HepG2 (cell line): ENCODE measurements around the gene NCAPG. TPM values are rescaled to one million over a fixed set of nuclear protein-coding genes. Genes with fewer than 3 reads are reported as not detected.

Source experiments
- ARNT2 ChIP-seq: sonication (generic); formaldehyde crosslinking; IDR thresholded peaks from 2 replicates; pipeline ENCODE4 v1.8.0; 2022; ENCODE audit warnings: mild to moderate bottlenecking, low read depth, missing genetic modification reagents, moderate library complexity
- ATF2 ChIP-seq: sonication (generic); formaldehyde crosslinking; IDR thresholded peaks from 2 replicates; pipeline ENCODE4 v1.4.0; 2020; ENCODE audit warnings: missing genetic modification reagents
- BRD4 ChIP-seq: sonication (generic); formaldehyde crosslinking; IDR thresholded peaks from 2 replicates; pipeline ENCODE4 v1.4.0; 2020; ENCODE audit warnings: missing genetic modification reagents
- BRF2 ChIP-seq: sonication (generic); formaldehyde crosslinking; IDR thresholded peaks from 2 replicates; pipeline ENCODE4 v1.8.1; 2022; ENCODE audit warnings: mild to moderate bottlenecking, missing genetic modification reagents
- GPN1 ChIP-seq: sonication (generic); formaldehyde crosslinking; IDR thresholded peaks from 2 replicates; pipeline ENCODE4 v1.5.1; 2020; ENCODE audit warnings: missing genetic modification reagents, borderline replicate concordance
- HNRNPH1 ChIP-seq: fragments of 200-400 bp; formaldehyde crosslinking; optimal IDR thresholded peaks from 2 replicates; pipeline ENCODE3; 2017; ENCODE audit warnings: mild to moderate bottlenecking, low read depth, low read length
- HNRNPUL1 ChIP-seq: fragments of 200-400 bp; formaldehyde crosslinking; IDR thresholded peaks from 2 replicates; pipeline ENCODE4 v1.6.1; 2017; ENCODE audit warnings: low read depth, mild to moderate bottlenecking, low read length, moderate library complexity
- KMT2A ChIP-seq: sonication (generic); formaldehyde crosslinking; IDR thresholded peaks from 2 replicates; pipeline ENCODE4 v1.4.0; 2020; ENCODE audit warnings: missing genetic modification reagents
- NBN ChIP-seq: fragments of 450-650 bp; conservative IDR thresholded peaks from 2 replicates; pipeline ENCODE4 v1.6.1; 2017
- PHF8 ChIP-seq: sonication (generic); formaldehyde crosslinking; IDR thresholded peaks from 2 replicates; pipeline ENCODE4 v1.5.0; 2020; ENCODE audit warnings: missing genetic modification reagents
- PRPF4 ChIP-seq: fragments of 200-400 bp; formaldehyde crosslinking; IDR thresholded peaks from 2 replicates; pipeline ENCODE4 v1.6.1; 2016; ENCODE audit warnings: low read length, low read depth; ENCODE audit not compliant: poor library complexity, severe bottlenecking
- RARA ChIP-seq: IDR thresholded peaks from 2 replicates; pipeline ENCODE4 v1.6.1; 2016; ENCODE audit warnings: missing genetic modification reagents, missing compliant biosample characterization
- SP4 ChIP-seq: sonication (generic); formaldehyde crosslinking; IDR thresholded peaks from 2 replicates; pipeline ENCODE4 v1.8.1; 2023; ENCODE audit warnings: mild to moderate bottlenecking, missing genetic modification reagents
- SRF ChIP-seq: IDR thresholded peaks from 2 replicates; pipeline ENCODE4 v1.6.1; 2011; ENCODE audit warnings: mild to moderate bottlenecking, low read depth, low read length, moderate library complexity
- SRSF4 ChIP-seq: fragments of 200-400 bp; formaldehyde crosslinking; IDR thresholded peaks from one replicate; pipeline ENCODE4 v1.6.1; 2018; ENCODE audit warnings: mild to moderate bottlenecking, low read depth, low read length, moderate library complexity; ENCODE audit not compliant: poor library complexity, severe bottlenecking
- SYNCRIP ChIP-seq: fragments of 200-400 bp; formaldehyde crosslinking; IDR thresholded peaks from 2 replicates; pipeline ENCODE4 v1.6.1; 2018; ENCODE audit warnings: mild to moderate bottlenecking, low read depth, low read length; ENCODE audit not compliant: insufficient read depth
- ZBTB20 ChIP-seq: sonication (generic); formaldehyde crosslinking; IDR thresholded peaks from 2 replicates; pipeline ENCODE4 v1.8.1; 2023; ENCODE audit warnings: missing genetic modification reagents, low read depth, mild to moderate bottlenecking, borderline replicate concordance
- ZBTB26 ChIP-seq: IDR thresholded peaks from 2 replicates; pipeline ENCODE4 v1.6.1; 2016; ENCODE audit warnings: missing compliant biosample characterization, missing genetic modification reagents, borderline replicate concordance
- ZNF101 ChIP-seq: sonication (generic); formaldehyde crosslinking; IDR thresholded peaks from 2 replicates; pipeline ENCODE4 v1.4.0; 2020; ENCODE audit warnings: mild to moderate bottlenecking, low read depth, missing genetic modification reagents, borderline replicate concordance
- ZNF225 ChIP-seq: sonication (generic); formaldehyde crosslinking; IDR thresholded peaks from 2 replicates; pipeline ENCODE4 v1.4.0; 2020; ENCODE audit warnings: mild to moderate bottlenecking, missing genetic modification reagents
- ZNF234 ChIP-seq: sonication (generic); formaldehyde crosslinking; conservative IDR thresholded peaks from 2 replicates; pipeline ENCODE4 v1.5.1; 2020; ENCODE audit warnings: mild to moderate bottlenecking, missing genetic modification reagents
- ZNF235 ChIP-seq: sonication (generic); formaldehyde crosslinking; IDR thresholded peaks from 2 replicates; pipeline ENCODE4 v1.8.1; 2023; ENCODE audit warnings: mild to moderate bottlenecking, missing genetic modification reagents, borderline replicate concordance
- ZNF34 ChIP-seq: sonication (generic); formaldehyde crosslinking; IDR thresholded peaks from 2 replicates; pipeline ENCODE4 v1.4.0; 2020; ENCODE audit warnings: mild to moderate bottlenecking, missing genetic modification reagents, borderline replicate concordance
- ZNF382 ChIP-seq: sonication (generic); formaldehyde crosslinking; IDR thresholded peaks from 2 replicates; pipeline ENCODE4 v1.5.0; 2020; ENCODE audit warnings: missing genetic modification reagents, mild to moderate bottlenecking, borderline replicate concordance
- ZNF550 ChIP-seq: sonication (generic); formaldehyde crosslinking; IDR thresholded peaks from 2 replicates; pipeline ENCODE4 v1.4.0; 2020; ENCODE audit warnings: mild to moderate bottlenecking, missing genetic modification reagents, borderline replicate concordance
- polyA plus RNA-seq, 8 experiments: library from polyadenylated mRNA; depleted of rRNA in 3 of 8; stranded (reverse) in 7 of 8; unstranded in 1 of 8; fragments of >200 nt; fragmentation: Illumina TruSeq in 4 of 8; extraction: Trizol in 4 of 8; gene quantifications; 2 replicates each; pipeline versions ENCODE4 v1.2.1 to v1.2.3, GENCODE V29; 2011 to 2016; ENCODE audit warnings: low read depth in 4 of 8, missing spikeins in 1 of 8, mixed read lengths in 1 of 8; ENCODE audit not compliant: insufficient read depth in 1 of 8
- total RNA-seq, 5 experiments: library from RNA; depleted of rRNA; stranded (reverse); fragments of >200 nt; fragmentation: Illumina TruSeq; extraction: Trizol; gene quantifications; 2 replicates each; pipeline ENCODE4 v1.2.3, GENCODE V29; 2016; ENCODE audit warnings: low read depth in 1 of 5
- TF ChIP-seq, protein P1 (sequence below): sonication (generic); formaldehyde crosslinking; IDR thresholded peaks from 2 replicates; pipeline ENCODE4 v1.5.0; 2020; ENCODE audit warnings: missing genetic modification reagents

NCAPG gene
- total and polyA plus RNA-seq, 2 of the 13 experiments (the other 11 are each of a cell fraction or from before 2014, with no cell fraction given), result 14.8 to 61.9 TPM

- peak; percentile 33; the same call in 1 of the 2 replicates for TF ChIP-seq RARA
- no peak for TF ChIP-seq SRSF4
- peak; percentile 81; the same call in 1 of the 2 replicates for TF ChIP-seq ZNF235 (CRISPR knock-in tag)
- TF ChIP-seq SRF, result no peak
- peak; percentile 77 for TF ChIP-seq SP4 (CRISPR knock-in tag)
- TF ChIP-seq PRPF4, result no peak
- TF ChIP-seq HNRNPH1, result peak; percentile 58
- peak; percentile 99 for TF ChIP-seq ARNT2 (CRISPR knock-in tag)
- TF ChIP-seq, protein P1, sequence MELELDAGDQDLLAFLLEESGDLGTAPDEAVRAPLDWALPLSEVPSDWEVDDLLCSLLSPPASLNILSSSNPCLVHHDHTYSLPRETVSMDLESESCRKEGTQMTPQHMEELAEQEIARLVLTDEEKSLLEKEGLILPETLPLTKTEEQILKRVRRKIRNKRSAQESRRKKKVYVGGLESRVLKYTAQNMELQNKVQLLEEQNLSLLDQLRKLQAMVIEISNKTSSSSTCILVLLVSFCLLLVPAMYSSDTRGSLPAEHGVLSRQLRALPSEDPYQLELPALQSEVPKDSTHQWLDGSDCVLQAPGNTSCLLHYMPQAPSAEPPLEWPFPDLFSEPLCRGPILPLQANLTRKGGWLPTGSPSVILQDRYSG (CRISPR knock-in tag), result peak; percentile 75; the same call in 1 of the 2 replicates
- peak; percentile 85 for TF ChIP-seq ZNF225 (CRISPR knock-in tag)
- no peak for TF ChIP-seq ZNF101 (CRISPR knock-in tag)
- TF ChIP-seq ZNF234 (CRISPR knock-in tag), result no peak; the same call in 1 of the 2 replicates
- TF ChIP-seq PHF8 (CRISPR knock-in tag), result peak; percentile 97
- no peak for TF ChIP-seq ATF2
- TF ChIP-seq KMT2A (CRISPR knock-in tag), result peak; percentile 99
- peak; percentile 80; the same call in 1 of the 2 replicates for TF ChIP-seq ZBTB20 (CRISPR knock-in tag)
- TF ChIP-seq SYNCRIP, result no peak
- TF ChIP-seq HNRNPUL1, result no peak
- TF ChIP-seq ZNF382 (CRISPR knock-in tag), result no peak
- TF ChIP-seq ZNF34, result no peak
- no peak for TF ChIP-seq NBN
- TF ChIP-seq ZNF550 (CRISPR knock-in tag), result no peak
- TF ChIP-seq GPN1 (CRISPR knock-in tag), result peak; percentile 12; the same call in 1 of the 2 replicates
- TF ChIP-seq BRD4 (CRISPR knock-in tag), result peak; percentile 89
- 0 out of 2 replicates have a peak, but pooled peaks have one; percentile 57 for TF ChIP-seq ZBTB26 (CRISPR knock-in tag)
- peak; percentile 86 for TF ChIP-seq BRF2 (CRISPR knock-in tag)
Observed at GRCh38 chr4:17810260-17811077, at the start of gene NCAPG, which contains the start of gene DCAF16 (continued).
